NCI-H2196 treated with DMSO at 0.1 percent for 48 hours (cell line): ENCODE measurements around the gene SLC31A1.

Source experiments
- DNase-seq: peaks from one replicate; lab custom pipeline; 2025; ENCODE audit not compliant: unreplicated experiment; lab: John Stamatoyannopoulos, UW

Gene SLC31A1

GRCh38 chr9:113301548-113301947 is 80.2 kb downstream of the SLC31A1 start:
- DNase-seq, result no peak

- DNase-seq, result no peak
Observed at GRCh38 chr9:113302792-113303418, 81.6 kb downstream of the SLC31A1 start, which contains the start of gene RNF183. RNF183 (minus strand) TSS chr9:113303376; CDS start chr9:113298184, 5,192 bp downstream.

GRCh38 chr9:113306566-113306965 is 85.2 kb downstream of the SLC31A1 start:
- no peak for DNase-seq

- DNase-seq, result no peak
Observed at GRCh38 chr9:113307396-113307975, 86.1 kb downstream of the SLC31A1 start.

- DNase-seq, result peak; percentile 11
Observed at GRCh38 chr9:113309204-113309813, 88.0 kb downstream of the SLC31A1 start.

GRCh38 chr9:113310538-113310937 is 89.2 kb downstream of the SLC31A1 start:
- DNase-seq, result no peak

GRCh38 chr9:113311961-113312360 is 90.6 kb downstream of the SLC31A1 start:
- DNase-seq, result no peak

- DNase-seq, result no peak
Observed at GRCh38 chr9:113313261-113313660, 91.9 kb downstream of the SLC31A1 start.
